Neutrophil (primary cell): ENCODE data around the gene PKP4.

Source experiments
- H3K27ac ChIP-seq: fragments of 200-600 bp; sonication (generic); 2 replicates; pipeline ENCODE4 v1.5.1; 2016; ENCODE audit warnings: mild to moderate bottlenecking, moderate library complexity
- H3K27me3 ChIP-seq: fragments of 200-600 bp; sonication (generic); 2 replicates; pipeline ENCODE4 v1.6.0; 2016; ENCODE audit warnings: mild to moderate bottlenecking
- H3K36me3 ChIP-seq: fragments of 200-600 bp; sonication (generic); 2 replicates; pipeline ENCODE4 v1.5.1; 2017
- H3K4me1 ChIP-seq, 2 experiments: fragments of 200-600 bp in 1 of 2; sonication (generic) in 1 of 2; 1 replicate in 1 of 2; 2 replicates in 1 of 2; pipeline versions ENCODE4 v1.5.1 to v1.6.1; 2013 to 2016; ENCODE audit warnings: low read depth in 1 of 2, low read length in 1 of 2, mild to moderate bottlenecking in 1 of 2, moderate library complexity in 1 of 2; ENCODE audit not compliant: control insufficient read depth in 1 of 2, insufficient read depth in 1 of 2
- H3K4me3 ChIP-seq, 2 experiments: fragments of 200-600 bp in 1 of 2; sonication (generic) in 1 of 2; 1 replicate in 1 of 2; 2 replicates in 1 of 2; pipeline ENCODE4 v1.5.1; 2013 to 2016; ENCODE audit warnings: low read depth in 1 of 2, low read length in 1 of 2, mild to moderate bottlenecking in 1 of 2, moderate library complexity in 1 of 2
- H3K9me3 ChIP-seq: fragments of 200-600 bp; sonication (generic); 2 replicates; pipeline ENCODE4 v1.5.1; 2016
- TF ChIP-seq, protein P1 (sequence below): fragments of 200-600 bp; sonication (generic); IDR thresholded peaks from 2 replicates; pipeline ENCODE4 v1.5.1; 2016; ENCODE audit warnings: antibody characterized with exemption

PKP4 gene

DNA sequence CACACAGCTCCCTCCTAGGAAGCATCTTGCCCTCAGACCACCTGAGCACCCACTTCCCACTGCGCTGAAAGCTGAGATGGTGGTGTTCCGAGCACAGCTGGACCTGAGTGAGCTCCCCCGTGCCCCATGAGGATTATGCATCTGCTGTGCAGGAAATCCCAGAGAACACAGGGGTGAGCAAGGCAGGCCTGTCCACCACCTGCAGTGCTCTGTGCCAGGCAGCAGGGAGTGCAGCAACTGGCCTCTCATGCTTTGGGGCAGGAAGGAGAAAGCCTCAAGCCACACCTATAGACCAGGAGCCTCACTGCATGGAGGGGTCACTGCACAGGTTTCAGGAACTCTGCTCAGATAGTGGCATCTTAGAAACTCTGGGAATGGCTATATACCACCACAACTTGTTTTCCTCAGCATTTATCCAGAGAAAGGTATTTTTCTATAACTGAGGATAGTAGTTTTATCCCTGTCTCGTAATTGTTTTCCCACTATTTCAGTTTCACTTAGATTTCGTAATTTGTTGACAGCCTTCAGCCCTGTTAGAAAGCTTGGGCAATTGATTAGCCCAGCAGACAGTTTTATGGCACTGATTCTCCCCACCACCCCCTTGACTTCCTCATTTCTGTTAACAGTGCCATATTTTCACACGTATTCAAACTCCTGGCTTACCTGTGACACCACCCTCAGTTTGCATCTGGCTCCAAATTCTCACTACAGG is 194.1 kb downstream of the PKP4 start:
- TF ChIP-seq, protein P1, sequence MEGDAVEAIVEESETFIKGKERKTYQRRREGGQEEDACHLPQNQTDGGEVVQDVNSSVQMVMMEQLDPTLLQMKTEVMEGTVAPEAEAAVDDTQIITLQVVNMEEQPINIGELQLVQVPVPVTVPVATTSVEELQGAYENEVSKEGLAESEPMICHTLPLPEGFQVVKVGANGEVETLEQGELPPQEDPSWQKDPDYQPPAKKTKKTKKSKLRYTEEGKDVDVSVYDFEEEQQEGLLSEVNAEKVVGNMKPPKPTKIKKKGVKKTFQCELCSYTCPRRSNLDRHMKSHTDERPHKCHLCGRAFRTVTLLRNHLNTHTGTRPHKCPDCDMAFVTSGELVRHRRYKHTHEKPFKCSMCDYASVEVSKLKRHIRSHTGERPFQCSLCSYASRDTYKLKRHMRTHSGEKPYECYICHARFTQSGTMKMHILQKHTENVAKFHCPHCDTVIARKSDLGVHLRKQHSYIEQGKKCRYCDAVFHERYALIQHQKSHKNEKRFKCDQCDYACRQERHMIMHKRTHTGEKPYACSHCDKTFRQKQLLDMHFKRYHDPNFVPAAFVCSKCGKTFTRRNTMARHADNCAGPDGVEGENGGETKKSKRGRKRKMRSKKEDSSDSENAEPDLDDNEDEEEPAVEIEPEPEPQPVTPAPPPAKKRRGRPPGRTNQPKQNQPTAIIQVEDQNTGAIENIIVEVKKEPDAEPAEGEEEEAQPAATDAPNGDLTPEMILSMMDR: no peak
- Histone ChIP-seq H3K36me3 (peaks cover 33% of the 10 kb centered on the region), H3K27ac (no peak overlapping the region), H3K9me3 (no peaks in the 10 kb centered on the region), H3K27me3 (no peaks in the 10 kb centered on the region), H3K4me1 (no peaks in the 10 kb centered on the region), H3K4me3 (no peak overlapping the region)

DNA sequence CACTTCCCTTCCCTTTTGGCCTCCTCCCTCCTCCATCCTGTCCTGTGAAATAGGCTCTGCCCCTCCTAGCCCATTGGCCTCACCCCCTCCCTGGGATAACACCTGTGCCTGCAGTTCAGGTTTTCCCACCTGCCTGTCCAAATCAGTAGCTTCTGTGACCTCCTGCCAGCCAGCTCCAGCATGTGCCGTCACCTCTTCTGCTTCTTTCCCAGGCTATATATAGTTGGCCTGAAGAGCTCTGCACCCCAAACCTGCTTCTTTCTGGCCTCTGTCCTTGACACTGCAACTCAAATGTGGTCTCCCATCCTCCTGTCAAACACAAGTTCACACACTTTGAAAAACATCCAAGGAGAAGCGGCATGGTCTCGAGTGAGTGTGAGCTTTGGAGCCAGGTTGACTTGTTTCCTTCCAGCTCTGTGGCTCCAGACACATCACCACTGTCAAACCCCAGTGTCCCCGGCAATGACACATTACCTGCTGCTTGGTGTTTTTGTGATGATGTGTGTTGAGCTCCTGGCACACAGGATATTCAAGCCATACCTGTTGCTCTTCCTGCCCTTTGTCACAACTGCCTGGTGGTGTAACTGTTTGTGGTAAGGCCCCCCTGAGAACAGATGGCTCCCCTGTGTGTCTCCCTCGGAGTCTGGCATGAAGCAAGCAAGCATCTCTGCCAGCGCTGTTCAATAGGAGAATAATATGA is 194.8 kb downstream of the PKP4 start:
- TF ChIP-seq, protein P1: no peak

DNA sequence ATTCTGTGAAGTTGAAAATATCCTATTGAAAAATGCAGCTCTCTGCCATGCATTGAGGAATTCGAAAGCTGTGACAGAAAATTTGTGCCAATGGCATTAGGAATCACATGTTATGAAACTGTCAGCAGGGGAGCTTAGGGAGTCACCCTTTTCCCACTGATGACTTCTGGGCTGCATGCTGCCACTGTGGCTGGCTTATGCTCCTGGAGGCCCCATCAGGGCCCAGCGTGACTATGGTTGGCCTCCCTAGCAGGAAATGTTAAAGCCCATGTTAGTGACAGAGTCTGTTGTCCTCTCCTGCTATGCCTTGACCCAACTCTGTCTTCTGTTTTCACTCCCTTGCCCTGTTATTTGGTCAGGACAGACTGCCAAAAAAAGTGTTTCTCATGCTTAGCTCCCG is 198.9 kb downstream of the PKP4 start:
- TF ChIP-seq, protein P1: no peak
- Histone ChIP-seq H3K27me3 (no peaks in the 10 kb centered on the region), H3K4me3 (no peak overlapping the region)

More for the DNA sequence above, 194.8 kb downstream of the PKP4 start:
- H3K36me3 ChIP-seq: peaks cover 38% of the 10 kb centered on the region
- no peak overlapping the region for H3K4me3 ChIP-seq
- H3K4me1 ChIP-seq: no peaks in the 10 kb centered on the region
- H3K9me3 ChIP-seq: no peaks in the 10 kb centered on the region
- no peak overlapping the region for H3K27ac ChIP-seq
- no peaks in the 10 kb centered on the region for H3K27me3 ChIP-seq

DNA sequence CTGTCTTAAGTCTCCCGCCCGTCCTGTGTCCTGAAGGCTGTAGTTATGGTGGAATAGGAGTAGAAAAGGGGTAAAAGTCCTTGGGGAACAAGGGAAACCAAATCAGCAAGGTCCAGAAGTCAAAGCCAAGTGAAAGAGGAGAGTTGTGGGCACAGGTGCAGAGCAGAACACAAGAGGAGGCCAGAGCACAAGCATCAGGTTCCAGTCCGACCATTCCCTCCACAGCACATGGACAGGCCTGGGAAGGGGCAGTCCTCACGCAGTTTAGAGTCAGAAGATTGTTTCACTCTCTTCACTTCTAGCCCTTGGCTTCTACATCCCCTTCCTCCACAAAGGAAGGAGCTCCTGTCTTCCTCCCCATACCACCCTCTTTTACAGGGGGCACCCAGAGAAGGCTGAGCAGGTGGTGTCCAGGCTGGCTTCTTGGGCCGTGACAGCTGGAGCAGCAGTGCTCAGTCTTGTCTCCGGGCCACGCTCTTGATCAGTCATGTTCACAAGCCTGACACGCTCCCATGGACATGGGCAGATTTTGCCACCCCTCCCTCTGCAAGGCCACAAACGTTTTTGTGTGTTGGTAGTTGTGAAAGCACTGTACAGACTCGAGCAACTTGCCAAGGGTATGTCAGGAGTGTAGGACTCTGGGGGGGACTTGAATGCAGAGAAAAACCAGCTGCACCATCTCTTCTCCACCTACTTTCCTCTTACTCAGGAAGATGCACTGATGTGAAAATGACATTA is 199.9 kb downstream of the PKP4 start:
- Histone ChIP-seq H3K36me3 (peaks cover 72% of the 10 kb centered on the region), H3K27ac (no peak overlapping the region), H3K9me3 (no peaks in the 10 kb centered on the region), H3K4me1 (no peaks in the 10 kb centered on the region), H3K4me3 (no peak overlapping the region), H3K27me3 (no peaks in the 10 kb centered on the region)
- TF ChIP-seq, protein P1: no peak

More for the DNA sequence above, 198.9 kb downstream of the PKP4 start:
- no peaks in the 10 kb centered on the region for H3K4me1 ChIP-seq
- no peaks in the 10 kb centered on the region for H3K9me3 ChIP-seq
- H3K27ac ChIP-seq: no peak overlapping the region
- peaks cover 66% of the 10 kb centered on the region for H3K36me3 ChIP-seq

DNA sequence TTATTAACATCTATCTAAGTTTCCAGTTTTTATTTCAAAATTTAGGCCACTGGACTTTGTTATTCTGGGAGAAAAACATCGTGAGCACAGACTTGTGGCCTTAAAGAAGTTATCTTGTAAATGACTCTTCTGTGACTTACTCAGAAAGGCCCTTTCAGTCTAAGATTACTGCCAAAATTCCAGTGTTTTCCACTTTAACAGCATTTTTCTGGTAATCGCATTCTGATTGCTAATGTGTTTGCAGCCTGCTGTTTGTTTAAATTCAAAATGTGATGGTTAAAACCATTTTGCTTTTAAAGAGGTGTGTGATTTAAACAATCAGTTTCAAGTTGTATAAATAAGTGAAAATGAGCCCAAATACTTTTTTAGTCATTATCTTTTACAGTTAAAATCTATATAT is 201.6 kb downstream of the PKP4 start:
- no peak overlapping the region for H3K4me3 ChIP-seq
- H3K36me3 ChIP-seq: peaks cover 78% of the 10 kb centered on the region
- no peak overlapping the region for H3K27ac ChIP-seq
- TF ChIP-seq, protein P1: no peak
- no peaks in the 10 kb centered on the region for H3K9me3 ChIP-seq
- no peaks in the 10 kb centered on the region for H3K27me3 ChIP-seq
- no peaks in the 10 kb centered on the region for H3K4me1 ChIP-seq
